ENCODE measurements around the gene CLCNKB.

Gene CLCNKB

DNA sequence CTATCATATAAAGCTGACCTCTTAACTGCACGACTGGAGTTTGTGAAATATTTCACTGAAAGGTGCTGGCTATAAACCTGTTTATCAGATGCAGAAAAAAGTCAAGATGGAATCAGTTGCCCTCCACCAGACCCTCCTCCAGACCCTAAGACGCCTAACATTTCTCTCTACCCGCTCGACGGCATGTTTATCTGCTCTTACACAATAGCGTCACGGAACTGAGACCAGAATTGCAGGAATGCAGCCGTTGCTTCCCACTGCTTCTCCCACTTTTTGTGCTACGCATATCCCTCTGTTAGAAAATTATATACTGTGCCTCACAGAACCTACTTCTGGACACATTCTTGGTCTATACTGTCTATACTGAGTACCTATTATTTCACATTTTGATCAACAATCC lies 58.0 kb downstream of the CLCNKB start:
- DNase-seq (ENCODE audit: low read depth): no peak
- TF ChIP-seq, protein P1, sequence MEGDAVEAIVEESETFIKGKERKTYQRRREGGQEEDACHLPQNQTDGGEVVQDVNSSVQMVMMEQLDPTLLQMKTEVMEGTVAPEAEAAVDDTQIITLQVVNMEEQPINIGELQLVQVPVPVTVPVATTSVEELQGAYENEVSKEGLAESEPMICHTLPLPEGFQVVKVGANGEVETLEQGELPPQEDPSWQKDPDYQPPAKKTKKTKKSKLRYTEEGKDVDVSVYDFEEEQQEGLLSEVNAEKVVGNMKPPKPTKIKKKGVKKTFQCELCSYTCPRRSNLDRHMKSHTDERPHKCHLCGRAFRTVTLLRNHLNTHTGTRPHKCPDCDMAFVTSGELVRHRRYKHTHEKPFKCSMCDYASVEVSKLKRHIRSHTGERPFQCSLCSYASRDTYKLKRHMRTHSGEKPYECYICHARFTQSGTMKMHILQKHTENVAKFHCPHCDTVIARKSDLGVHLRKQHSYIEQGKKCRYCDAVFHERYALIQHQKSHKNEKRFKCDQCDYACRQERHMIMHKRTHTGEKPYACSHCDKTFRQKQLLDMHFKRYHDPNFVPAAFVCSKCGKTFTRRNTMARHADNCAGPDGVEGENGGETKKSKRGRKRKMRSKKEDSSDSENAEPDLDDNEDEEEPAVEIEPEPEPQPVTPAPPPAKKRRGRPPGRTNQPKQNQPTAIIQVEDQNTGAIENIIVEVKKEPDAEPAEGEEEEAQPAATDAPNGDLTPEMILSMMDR (conservative IDR thresholded peaks at IDR 0.05; ENCODE audit: low read depth, low read length): no peak
- no peak overlapping the region for H3K4me3 ChIP-seq (ENCODE audit: low read length)

Measured in retinal pigment epithelial cell (primary cell).